NCI-H128 (cell line): ENCODE results near the gene GABBR2.

Source experiments
- DNase-seq: peaks from one replicate; lab custom pipeline; 2025; ENCODE audit not compliant: unreplicated experiment; lab: John Stamatoyannopoulos, UW

Gene GABBR2

DNA sequence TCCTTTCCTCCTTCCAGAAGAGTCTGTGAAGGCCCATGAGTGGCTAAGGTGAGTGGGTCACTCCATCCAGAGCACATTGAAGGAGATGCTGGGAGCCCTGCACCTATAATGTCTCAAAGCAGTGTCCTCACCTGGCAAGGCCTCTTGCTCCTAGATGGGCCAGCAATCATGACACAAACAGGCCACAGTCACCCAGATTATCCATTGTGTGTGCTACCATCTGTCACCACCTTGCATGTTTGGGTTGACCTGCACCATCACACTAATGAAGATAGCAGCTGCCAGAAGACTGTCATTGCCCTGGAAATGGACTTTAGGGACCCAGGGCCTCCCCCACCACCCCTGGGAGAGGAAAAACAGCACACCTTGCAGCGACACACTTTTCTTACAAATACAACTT lies 69.6 kb downstream of the GABBR2 start:
- no peak for DNase-seq

DNA sequence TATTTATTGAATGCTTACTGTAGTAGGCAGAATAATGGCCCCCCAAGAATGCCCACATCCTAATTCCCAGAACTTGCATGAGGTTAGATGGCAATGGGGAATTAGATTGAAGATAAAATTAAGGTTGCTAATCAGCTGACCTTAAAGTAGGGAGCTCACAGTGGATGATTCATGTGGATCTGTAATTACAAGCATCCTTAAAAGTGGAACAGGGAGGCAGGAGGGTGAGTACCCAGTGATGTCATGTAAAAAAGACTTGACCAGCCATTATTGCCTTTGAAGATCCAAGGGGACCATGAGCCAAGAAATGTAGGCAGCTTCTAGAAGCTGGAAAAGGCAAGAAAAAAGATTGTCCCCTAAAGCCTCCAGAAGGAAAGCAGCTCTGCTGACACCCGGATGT lies 71.4 kb downstream of the GABBR2 start:
- no peak for DNase-seq

DNA sequence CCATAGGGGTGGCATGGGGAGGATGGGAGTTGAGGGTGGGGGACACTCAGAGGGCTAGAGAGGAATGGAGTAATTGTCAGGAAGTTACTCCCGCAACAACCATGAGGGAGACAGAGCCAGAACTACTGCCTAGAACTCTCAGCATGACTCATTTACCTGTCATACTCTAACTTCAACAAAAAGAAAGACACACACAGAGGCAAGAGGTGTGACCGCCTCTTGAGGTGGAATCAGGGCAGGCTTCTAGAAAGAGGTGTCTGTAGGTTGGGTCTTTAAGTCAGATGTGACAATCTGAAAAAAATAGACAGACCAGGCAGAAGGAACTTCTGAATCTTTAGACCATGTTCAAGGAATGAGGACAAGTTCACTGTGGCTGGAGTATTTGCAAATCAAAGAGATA lies 73.4 kb downstream of the GABBR2 start:
- no peak for DNase-seq

DNA sequence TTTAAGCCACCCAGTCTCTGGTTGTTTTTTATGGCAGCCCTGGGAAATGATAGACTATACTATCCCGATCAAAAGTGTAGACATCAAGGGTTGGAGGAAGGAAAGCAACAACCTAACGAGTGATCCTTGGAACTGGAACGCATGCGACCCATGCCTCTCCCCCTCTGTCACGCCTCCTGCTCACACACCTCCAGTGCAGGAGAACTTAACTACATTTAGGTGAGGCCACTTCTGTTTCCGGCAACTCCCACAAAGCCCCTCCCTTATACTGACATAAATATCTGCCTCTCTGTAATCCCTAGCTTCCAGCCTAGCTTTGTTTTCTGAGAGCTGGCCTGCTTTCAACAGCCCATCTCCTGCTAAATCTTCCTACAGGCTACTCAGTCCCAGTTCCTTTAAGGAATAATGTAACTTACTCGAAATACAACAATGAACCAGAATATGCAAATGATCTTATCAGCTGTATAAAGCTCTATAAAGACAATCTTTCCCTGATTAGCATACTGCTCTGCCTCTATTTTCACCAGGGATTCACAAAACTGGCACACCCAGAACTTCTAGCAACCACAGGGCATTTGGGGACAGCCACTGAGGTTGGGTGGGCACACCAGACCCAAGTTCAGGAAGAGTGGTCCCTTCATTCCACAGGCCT lies 73.9 kb downstream of the GABBR2 start:
- no peak for DNase-seq

DNA sequence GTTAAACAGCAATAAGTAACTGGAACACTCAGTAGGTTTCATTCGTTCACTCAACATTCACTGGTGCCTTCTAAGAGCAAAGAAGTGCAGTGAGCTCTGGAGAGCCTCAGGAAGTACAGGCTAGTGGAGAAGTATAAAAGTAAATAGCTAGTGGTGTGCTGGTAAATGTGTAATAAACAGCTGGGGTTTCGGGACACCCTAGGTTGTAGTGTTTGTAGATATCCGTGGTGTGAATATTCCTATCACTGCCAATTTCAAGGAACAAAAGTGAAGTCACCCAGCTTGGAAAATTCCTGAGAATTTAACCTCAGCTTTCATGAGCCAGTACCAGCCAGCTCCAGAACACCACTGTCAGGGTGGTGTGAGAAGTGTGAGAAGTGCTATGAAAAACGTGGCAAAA lies 75.9 kb downstream of the GABBR2 start:
- no peak for DNase-seq

DNA sequence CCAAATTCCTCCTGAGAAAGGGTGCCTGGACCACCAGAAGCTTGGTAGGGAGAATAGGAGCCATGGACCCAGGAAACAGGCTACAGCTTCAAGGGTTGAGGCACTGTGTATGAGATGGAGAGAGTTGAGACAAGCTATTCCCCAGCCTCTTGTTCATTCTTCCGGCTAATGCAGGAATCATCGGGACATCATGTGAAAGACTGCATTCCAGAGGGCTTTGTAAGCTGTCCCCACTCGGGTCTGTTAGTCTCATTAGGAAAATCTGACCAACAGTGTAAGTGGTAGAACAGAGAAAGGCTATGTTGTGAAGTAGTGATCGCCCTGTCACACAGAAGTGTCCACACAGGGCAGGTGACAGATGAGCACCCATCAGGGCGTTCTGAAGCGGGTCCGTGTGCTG lies 81.4 kb downstream of the GABBR2 start:
- DNase-seq, result no peak

DNA sequence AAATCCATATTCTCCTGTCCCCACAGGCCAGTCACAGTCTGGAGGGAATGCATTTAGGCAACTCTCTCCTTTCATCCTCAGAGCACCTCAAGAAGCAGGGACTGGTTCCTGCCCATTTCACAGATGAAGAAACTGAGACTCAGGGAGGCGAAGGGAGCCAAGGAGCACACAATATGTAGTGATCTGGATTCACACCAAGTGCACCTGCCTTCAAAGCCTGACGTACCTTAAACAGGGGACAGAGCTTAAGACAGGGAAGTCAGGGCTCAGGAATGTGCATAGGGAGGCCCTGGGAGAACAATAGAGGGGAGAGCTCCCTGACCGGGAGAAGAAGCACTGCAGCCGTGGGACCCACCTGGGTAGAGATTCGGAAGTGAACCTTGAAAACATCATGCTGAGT lies 83.0 kb downstream of the GABBR2 start:
- DNase-seq, result no peak

DNA sequence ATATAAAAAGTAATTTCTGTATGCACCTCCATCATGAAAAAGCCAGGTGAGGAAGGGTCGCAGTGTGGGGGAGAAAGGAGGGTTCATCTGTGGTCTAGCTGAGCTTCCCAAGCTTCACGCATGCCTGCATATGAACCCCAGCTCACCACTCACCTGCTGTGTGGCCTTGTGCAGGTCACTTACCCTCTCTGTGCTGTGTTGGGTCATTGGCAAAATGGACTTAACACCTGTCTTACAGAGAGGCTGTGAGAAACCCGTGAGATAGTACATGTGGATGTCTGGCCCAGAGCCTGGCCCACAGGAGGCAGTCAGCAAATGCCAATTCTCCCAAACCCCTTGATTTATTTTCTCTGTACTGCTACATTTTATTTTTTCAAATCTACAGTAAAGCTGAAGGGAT lies 88.9 kb downstream of the GABBR2 start:
- DNase-seq, result no peak

DNA sequence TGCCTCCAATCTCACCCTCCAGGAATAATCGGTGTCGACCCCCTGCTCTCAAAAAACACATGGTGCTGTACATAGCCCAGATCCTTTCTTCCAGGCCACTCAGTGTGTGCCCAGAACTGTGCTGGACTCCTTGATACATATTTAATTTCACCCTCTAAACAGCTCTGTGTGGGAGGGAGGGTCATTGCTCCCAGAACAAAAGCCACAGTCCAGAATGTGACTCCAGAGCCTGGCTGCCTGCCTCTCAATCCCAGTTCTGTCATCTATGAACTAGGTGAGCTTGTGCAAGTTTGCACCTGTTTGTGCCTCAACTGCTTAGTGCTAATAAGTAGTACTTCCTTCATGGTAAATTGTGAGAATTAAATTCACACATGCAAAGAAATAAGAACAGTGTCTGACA lies 93.1 kb downstream of the GABBR2 start:
- DNase-seq, result no peak

DNA sequence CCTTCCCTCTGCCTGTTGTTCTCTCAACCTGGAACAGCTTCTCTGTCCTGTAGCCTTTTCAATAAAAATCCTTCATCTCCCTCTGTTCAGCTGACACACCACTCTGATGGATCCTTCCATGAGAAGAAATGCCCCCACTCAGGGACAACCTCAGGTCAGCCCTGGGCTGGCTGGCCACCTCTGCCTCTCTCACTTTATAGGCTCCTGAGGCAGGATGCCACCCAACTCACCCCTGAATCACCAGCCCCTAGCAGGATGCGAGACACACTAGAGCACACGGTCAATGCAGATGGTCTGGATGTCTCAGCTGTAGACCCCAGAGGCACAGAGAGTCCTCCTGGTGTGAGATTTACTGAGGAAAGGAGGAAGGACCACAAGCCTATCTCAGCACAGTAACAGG lies 93.8 kb downstream of the GABBR2 start:
- no peak for DNase-seq

DNA sequence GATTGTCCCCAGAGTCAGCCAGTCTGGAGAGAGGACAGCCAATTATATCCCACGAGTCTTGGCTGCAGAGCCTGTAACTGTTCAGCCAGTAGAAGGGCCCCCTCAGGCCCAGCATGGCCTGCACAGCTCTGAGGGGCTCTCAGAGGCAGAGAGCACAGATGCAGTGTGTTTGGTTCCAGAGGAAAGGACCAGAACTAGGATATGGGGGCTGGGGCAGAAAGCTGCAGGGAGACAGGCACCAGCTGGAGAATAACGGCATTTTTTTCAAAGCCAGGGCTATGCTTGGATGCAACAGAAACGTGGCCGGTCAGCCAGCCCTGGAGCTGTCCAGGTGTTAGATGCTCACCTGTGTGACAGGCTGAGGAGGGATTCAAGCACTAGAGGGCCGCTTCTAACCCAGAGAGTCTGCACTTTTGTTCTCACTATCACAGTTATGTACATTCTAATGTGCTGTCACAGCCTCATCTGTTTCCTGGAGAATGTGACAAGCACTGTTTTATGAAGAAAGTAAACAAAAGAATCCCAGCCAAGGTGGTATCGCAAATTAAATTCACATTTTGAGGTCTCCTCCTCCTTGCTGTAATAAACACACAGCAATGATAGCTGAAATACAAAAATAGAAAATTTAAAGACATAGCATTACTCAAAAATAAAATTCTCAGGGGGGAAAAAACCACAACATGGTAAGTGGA lies 96.5 kb downstream of the GABBR2 start:
- DNase-seq, result no peak

DNA sequence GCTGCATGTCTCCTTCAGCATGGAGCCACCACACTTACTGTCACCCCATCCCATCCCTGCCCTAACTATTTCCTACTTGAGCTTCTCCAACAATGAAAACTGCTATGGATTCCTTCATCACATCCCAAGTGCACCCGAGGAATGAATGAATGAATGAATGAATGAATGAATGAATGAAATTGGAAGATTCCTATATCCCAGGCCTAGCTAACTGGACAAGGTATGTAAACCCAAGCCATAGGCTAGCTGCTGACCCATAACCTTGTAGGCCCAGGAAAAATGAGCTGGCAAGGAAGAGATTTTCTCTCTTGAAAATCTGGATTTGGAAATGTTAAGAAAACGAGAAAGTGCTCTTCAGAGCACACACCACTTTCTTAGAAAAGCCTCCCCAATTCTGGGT lies 97.4 kb downstream of the GABBR2 start:
- DNase-seq, result no peak

DNA sequence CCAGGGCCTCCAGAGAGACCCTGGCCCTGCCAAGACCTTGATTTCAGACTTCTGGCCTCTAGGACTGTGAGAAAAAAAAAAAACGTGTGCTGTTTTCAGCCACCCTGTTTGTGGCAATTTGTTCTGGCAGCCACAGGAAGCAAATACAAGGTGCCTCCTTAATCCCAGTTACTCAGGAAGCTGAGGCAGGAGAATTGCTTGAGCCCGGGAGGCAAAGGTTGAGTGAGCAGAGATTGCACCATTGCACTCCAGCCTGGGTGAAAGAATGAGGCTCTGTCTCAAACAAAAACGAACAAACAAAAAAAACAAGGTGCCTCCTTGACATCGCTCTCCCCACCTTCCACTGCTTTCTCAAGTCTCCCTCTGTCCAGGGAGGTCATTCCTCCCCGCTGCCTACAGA lies 98.0 kb downstream of the GABBR2 start:
- DNase-seq, result no peak

DNA sequence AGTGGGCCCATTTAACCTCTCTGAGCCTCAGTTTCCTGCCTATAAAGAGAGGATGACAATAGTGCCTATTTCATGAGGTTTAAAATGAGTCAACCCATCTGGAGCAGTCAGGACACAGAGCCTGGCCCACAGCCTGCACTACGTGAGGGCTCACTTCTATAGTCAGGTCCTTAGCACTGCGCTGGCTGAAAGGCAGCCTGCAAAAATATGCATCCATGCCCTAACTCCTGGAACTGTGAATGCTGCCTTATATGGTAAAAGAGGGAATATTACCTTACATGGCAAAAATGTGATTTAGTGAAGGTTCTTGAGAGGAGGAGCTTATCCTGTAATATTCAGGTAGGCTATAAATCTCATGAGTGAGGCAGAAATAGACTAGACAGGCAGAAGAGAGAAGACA lies 98.5 kb downstream of the GABBR2 start:
- DNase-seq, result no peak

DNA sequence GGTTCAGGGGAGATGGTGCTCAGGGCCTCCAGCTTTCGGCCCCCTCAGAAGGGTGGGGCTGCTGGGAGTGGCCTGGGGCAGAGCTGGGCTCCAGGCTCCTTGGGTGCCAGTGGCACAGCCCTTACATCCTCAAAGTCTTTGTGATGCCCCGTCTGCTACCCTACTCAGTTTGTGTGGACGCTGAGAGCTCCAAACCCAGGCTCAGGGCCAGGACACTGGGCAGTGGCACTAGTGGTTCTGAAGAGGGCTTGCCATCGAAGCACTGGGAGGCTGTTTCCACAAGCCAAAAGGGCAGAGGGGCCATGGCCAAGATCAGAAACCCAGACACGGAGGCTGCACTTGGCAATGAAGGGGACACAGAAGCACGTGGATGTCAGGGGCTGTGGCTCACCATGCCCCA lies 99.1 kb downstream of the GABBR2 start:
- DNase-seq, result no peak

DNA sequence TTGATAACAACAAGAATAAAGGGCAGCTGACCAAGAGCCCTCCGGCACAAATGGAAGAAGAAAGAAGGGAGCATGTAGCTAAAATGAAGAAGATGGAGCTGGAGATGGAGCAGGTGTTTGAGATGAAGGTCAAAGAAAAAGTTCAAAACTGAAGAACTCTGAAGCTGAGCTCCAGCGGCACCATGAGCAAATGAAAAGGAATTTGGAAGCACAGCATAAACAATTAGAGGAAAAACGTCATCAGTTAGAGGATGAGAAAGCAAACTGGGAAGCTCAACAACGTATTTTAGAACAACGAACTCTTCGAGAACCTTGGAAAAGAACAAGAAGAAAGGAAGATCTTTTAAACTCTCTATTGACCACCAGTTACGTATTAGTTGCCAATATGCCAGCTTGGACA lies 100.9 kb downstream of the GABBR2 start:
- no peak for DNase-seq

DNA sequence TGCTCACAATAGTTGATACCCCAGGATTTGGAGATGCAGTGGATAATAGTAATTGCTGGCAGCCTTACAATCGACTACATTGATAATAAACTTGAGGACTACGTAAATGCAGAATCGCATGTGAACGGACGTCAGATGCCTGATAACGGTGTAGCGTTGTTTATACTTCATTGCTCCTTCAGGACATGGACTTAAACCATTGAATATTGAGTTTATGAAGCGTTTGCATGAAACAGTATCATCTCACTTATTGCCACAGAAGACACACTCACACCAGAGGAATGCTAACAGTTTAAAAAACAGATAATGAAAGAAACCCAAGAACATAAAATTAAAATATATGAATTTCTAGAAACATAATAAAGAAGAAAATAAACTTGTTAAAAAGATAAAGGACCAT lies 101.6 kb downstream of the GABBR2 start:
- DNase-seq, result no peak

DNA sequence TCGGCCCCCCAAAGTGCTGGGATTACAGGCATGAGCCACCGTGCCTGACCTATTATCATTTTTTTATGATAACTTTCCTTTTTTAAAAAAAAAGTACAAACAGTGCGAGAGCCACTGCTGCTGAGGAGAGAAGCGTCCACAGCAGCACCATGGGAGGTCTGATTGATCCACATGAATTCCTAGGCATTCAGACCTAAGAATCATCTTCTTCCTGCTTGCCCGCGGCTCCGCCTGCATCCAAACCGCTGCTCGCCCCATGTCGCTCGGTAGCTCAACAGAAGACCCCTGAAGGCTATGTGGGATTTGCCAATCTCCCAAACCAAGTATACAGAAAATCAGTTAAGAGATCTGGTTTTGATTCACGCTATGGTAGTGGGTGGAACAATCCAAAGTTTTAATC lies 102.0 kb downstream of the GABBR2 start:
- no peak for DNase-seq

DNA sequence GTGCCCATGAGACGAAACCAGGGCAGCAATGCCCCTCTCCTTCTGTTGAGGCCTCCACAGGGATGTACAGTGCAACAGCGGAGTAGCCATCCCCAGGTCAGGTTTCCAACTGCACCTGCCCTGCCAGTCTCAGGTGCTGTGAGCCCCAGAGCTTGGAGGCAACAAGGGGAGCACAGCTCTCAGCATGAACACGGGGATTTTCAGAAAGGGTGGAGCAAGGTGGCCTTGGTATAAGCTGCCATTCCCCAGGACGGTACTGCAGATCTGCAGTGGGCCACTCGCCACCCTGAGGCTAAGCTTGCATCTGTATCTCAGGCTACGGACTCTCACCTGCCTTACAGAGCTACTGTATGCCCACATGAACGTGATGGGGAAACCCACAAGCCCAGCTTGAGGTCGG lies 103.6 kb downstream of the GABBR2 start:
- DNase-seq, result no peak

DNA sequence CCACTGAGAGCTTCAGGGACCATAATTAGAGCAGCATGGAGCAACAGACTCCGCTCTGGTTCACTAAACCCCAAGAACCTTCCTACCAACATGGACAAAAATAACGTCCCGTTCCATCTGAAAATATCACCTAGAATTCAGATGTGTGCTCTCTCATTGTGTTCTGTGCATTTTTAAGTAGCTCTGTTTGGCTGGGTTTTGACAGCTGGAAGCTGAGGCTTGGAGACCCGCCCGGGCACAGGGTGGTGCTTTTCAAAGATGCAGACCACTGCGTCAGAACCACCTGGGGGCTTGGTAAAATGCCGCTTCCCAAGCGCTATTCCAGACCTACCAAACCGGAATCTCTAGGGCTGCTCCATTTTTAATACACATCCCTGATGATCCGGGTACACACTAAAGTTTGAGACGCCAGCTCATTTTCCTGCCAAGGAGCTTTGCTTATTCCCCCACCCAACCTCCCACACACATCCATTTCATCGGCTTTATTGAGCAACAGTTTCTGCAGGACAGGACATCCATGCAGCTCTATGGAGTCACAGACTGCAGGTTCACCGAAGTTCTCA lies 104.8 kb downstream of the GABBR2 start:
- no peak for DNase-seq

DNA sequence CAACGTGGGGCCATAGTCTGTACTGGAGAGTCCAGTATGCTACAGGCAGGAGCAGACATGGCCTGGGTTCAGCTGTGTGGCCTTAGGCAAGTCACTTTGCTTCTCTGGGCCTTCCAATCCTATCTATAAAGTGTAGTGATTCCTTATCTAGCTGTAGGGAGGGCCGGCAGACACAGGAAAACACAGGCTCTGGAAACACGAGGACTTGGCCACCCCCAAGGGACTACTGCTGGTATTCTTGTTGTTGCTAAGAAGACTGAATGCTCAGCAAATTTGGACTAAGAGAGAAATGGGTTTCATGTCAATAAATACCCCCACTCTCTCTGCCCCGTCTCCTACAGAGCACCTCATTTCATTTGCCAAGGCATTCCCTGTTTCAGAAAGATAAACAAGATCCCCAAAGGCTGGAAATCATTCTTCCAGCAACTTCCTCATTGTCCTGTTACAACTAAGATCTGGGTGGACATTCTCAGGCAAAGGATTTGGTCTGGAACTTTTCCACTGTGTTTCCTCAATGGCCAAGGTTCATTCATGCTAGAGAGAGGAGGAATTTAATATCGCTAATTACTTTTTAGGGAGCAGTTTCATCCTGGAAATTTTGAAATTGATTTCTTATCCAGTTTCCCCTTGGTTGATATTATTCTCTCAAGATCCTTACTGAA lies 105.8 kb downstream of the GABBR2 start:
- DNase-seq, result no peak

DNA sequence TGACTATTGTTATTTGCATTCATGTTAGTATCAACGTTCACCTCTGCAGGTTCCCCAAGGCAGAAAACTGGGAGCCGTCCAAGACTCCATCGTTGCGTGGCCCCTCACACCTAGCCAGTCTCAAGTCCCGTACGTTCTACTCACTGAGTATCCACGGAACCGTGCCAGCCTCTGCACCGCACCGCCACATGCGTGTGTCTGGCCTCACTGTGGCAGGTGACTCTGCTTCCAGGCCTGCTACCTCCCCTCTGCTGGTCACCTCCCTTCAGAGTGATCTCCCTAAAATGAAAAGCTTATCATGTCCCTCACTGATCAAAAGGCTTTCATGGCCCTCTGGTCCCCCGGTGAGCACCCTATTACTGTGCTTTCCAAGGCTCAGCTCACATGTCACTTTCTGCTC lies 108.1 kb downstream of the GABBR2 start:
- DNase-seq, result no peak
